Measurements from ENCODE around the gene SYNPR.

SYNPR gene

DNA sequence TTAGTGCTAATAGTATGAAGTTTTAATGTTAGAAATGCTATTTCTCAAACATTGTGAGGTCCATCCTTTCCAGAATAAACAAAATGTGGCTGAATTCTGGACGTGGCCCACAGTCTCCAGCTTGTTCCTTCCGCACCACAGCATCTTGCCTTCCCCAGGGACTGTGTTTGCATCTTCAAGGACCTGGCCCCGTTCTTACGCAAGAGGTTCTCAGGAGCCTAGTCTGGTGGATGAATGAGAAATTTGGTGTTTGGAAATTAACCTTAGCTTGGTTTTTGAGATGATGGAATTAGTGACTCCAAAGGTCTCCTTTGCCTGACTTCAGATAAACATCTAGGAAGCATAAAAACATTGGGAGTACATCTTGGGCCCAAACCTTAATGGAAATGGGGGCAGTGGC lies 18.1 kb downstream of the SYNPR start:
- Histone ChIP-seq H3K27ac (ENCODE audit: low read depth, low read length) (no peak overlapping the region), H3K9me3 (ENCODE audit: control insufficient read depth, insufficient read depth, low read length) (peaks cover 8% of the 10 kb centered on the region; the same call in 1 of the 2 replicates)

DNA sequence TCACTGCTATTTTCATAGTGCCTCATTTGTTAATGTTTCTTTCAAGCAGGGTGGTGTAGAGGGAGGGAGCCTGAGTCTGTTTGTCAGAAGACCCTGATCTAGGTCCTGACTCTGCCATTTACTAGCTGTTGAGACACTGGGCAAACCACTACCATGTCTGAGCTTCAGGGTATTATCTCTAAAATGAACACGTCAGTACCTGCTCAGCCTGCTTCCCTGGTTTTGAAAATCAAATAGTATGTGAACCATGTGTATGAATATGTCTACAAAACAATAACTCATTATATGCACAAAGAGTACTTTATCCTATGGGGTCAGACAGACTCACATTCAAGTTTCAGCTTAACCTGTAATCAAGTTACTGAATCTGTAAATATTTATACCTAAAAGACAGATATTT lies 25.1 kb downstream of the SYNPR start:
- H3K27ac ChIP-seq (ENCODE audit: low read depth, low read length): no peak overlapping the region
- no peaks in the 10 kb centered on the region for H3K9me2 ChIP-seq (replicated peaks; ENCODE audit: control insufficient read depth, low read length)
- TF ChIP-seq, protein P1, sequence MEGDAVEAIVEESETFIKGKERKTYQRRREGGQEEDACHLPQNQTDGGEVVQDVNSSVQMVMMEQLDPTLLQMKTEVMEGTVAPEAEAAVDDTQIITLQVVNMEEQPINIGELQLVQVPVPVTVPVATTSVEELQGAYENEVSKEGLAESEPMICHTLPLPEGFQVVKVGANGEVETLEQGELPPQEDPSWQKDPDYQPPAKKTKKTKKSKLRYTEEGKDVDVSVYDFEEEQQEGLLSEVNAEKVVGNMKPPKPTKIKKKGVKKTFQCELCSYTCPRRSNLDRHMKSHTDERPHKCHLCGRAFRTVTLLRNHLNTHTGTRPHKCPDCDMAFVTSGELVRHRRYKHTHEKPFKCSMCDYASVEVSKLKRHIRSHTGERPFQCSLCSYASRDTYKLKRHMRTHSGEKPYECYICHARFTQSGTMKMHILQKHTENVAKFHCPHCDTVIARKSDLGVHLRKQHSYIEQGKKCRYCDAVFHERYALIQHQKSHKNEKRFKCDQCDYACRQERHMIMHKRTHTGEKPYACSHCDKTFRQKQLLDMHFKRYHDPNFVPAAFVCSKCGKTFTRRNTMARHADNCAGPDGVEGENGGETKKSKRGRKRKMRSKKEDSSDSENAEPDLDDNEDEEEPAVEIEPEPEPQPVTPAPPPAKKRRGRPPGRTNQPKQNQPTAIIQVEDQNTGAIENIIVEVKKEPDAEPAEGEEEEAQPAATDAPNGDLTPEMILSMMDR (IDR thresholded peaks at IDR 0.05; ENCODE audit: low read depth, low read length, poor library complexity, severe bottlenecking): no peak
- no peak for TF ChIP-seq EZH2phosphoT487 (IDR thresholded peaks at IDR 0.05; ENCODE audit: borderline replicate concordance, low read length)
- no peaks in the 10 kb centered on the region for H3F3A ChIP-seq (ENCODE audit: control insufficient read depth, insufficient read depth)
- H3K9me3 ChIP-seq (ENCODE audit: control insufficient read depth, insufficient read depth, low read length): no peaks in the 10 kb centered on the region
- peaks cover 9% of the 10 kb centered on the region for H3K27me3 ChIP-seq (ENCODE audit: control insufficient read depth, low read length)
- H3K4me3 ChIP-seq (ENCODE audit: low read length): no peak overlapping the region
- H3K4me1 ChIP-seq (ENCODE audit: control insufficient read depth, low read length): no peaks in the 10 kb centered on the region
- no peaks in the 10 kb centered on the region for H3K36me3 ChIP-seq (ENCODE audit: control insufficient read depth, low read length)
- H3K79me2 ChIP-seq (ENCODE audit: control insufficient read depth, low read length): no peaks in the 10 kb centered on the region
- H3K4me2 ChIP-seq (ENCODE audit: low read length): no peak overlapping the region
- H4K20me1 ChIP-seq (ENCODE audit: control insufficient read depth, insufficient read depth, low read depth, low read length): no peaks in the 10 kb centered on the region

More for the DNA sequence above, 18.1 kb downstream of the SYNPR start:
- Histone ChIP-seq H3K36me3 (ENCODE audit: control insufficient read depth, low read length) (no peaks in the 10 kb centered on the region), H4K20me1 (ENCODE audit: control insufficient read depth, insufficient read depth, low read depth, low read length) (no peaks in the 10 kb centered on the region), H3K27me3 (ENCODE audit: control insufficient read depth, low read length) (no peaks in the 10 kb centered on the region), H3F3A (ENCODE audit: control insufficient read depth, insufficient read depth) (no peaks in the 10 kb centered on the region), H3K4me2 (ENCODE audit: low read length) (no peak overlapping the region), H3K4me1 (ENCODE audit: control insufficient read depth, low read length) (no peaks in the 10 kb centered on the region), H3K4me3 (ENCODE audit: low read length) (no peak overlapping the region), H3K9me2 (replicated peaks; ENCODE audit: control insufficient read depth, low read length) (no peaks in the 10 kb centered on the region), H3K79me2 (ENCODE audit: control insufficient read depth, low read length) (no peaks in the 10 kb centered on the region)
- no peak for TF ChIP-seq EZH2phosphoT487 (IDR thresholded peaks at IDR 0.05; ENCODE audit: borderline replicate concordance, low read length)
- TF ChIP-seq, protein P1 (IDR thresholded peaks at IDR 0.05; ENCODE audit: low read depth, low read length, poor library complexity, severe bottlenecking): no peak

DNA sequence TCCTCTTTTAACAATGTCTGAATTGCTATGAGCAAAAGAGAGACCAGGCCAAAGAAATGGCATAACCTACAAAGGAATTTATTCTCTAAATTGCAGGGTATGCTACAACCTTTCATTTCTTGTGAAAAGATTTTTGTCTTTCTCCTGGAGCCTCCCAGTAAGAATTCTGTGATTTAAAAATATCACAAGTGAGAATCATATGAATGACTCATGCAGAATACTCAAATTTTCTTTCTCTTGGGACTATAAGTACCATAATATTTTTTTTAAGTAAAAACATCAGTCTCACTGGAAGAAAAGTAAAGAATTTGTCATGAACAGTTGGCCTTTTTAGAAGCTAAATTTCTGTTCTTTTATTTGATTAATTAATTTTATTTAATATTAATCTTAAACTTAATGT lies 26.3 kb downstream of the SYNPR start:
- Histone ChIP-seq H3K4me3 (ENCODE audit: low read length) (no peak overlapping the region), H4K20me1 (ENCODE audit: control insufficient read depth, insufficient read depth, low read depth, low read length) (no peaks in the 10 kb centered on the region), H3K27me3 (ENCODE audit: control insufficient read depth, low read length) (peaks cover 14% of the 10 kb centered on the region), H3K79me2 (ENCODE audit: control insufficient read depth, low read length) (no peaks in the 10 kb centered on the region), H3K4me1 (ENCODE audit: control insufficient read depth, low read length) (no peaks in the 10 kb centered on the region), H3K9me2 (replicated peaks; ENCODE audit: control insufficient read depth, low read length) (no peaks in the 10 kb centered on the region), H3K9me3 (ENCODE audit: control insufficient read depth, insufficient read depth, low read length) (no peaks in the 10 kb centered on the region), H3K4me2 (ENCODE audit: low read length) (no peak overlapping the region), H3F3A (ENCODE audit: control insufficient read depth, insufficient read depth) (no peaks in the 10 kb centered on the region), H3K27ac (ENCODE audit: low read depth, low read length) (no peak overlapping the region), H3K36me3 (ENCODE audit: control insufficient read depth, low read length) (no peaks in the 10 kb centered on the region)
- TF ChIP-seq EZH2phosphoT487 (IDR thresholded peaks at IDR 0.05; ENCODE audit: borderline replicate concordance, low read length): no peak
- TF ChIP-seq, protein P1 (IDR thresholded peaks at IDR 0.05; ENCODE audit: low read depth, low read length, poor library complexity, severe bottlenecking): no peak
